LoVo (cell line): ENCODE data around the gene GTF2E1.

Experiments
- DNase-seq: peaks from one replicate; pipeline ENCODE4 v3.0.0-alpha.2; 2016; ENCODE audit warnings: low spot score

The GTF2E1 gene

GRCh38 chr3:120800625-120801024, 58.1 kb downstream of the GTF2E1 start:
- DNase-seq, result no peak

- DNase-seq, result no peak
Observed at GRCh38 chr3:120801484-120801883, 58.9 kb downstream of the GTF2E1 start.

GRCh38 chr3:120802916-120803315, 60.4 kb downstream of the GTF2E1 start:
- no peak for DNase-seq

DNA sequence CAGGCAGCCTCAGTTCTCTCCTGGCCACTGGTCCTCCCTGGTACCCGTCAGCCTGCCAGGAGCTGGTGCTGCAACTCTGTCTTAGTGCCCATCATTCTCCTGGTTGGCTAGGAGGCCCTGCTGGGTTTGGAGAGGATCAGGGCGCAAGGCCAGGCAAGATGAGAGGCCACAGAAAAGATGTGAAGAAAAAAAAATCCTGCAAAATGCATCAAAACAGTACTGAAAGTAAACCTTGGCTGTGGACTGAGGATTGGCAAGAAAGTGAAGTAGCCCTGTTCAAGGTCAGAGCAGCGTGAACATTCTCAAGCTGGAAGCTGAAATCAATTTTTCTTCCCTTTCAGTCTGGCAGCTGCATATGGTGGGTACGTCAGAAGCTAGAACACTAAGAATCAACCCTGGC, 74.2 kb downstream of the GTF2E1 start:
- DNase-seq, result no peak

GRCh38 chr3:120820748-120821147, 78.2 kb downstream of the GTF2E1 start:
- DNase-seq, result no peak

GRCh38 chr3:120821426-120821825, 78.9 kb downstream of the GTF2E1 start:
- no peak for DNase-seq

DNA sequence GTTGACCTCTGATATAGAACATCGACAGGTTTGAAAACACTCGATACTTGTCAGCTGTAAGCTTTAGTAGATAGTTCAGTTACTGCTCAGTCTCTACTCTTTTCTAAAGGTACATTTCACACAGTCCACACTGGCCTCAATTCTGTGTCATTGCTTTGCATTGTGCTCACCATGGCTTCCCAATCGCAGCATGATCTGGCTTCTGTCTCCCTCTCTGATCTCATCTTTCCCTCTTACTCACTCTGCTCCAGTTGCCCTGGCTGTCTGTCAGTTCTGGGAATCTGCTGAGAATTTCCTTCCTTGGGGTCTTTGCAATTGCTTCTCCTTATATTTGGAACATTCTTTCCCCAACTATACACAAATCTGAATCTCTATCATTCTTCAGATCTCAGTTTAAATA, 80.6 kb downstream of the GTF2E1 start:
- no peak for DNase-seq

GRCh38 chr3:120824613-120825012, 82.1 kb downstream of the GTF2E1 start:
- DNase-seq, result no peak

- DNase-seq, result no peak
Observed at GRCh38 chr3:120828796-120829195, 86.3 kb downstream of the GTF2E1 start.

DNA sequence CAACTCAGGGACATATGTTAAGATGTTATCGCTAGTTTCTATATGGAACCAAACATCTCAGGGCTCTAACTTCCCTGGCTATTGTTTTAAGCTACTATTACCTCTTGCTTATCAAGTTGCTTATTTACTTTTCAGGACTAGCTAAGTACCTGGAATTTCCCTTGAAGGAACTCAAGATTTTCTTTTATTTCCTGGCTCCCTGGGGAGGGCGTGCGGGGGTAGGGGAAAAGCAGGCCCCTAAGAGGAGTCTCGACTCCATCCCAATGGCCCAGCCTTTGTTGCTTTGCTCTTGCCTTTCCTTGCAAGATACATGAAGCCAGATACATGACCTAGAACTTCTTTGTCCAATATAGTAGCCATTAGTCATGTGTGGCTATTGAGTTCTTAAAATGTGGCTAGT, 88.5 kb downstream of the GTF2E1 start:
- no peak for DNase-seq
